GM12875 (cell line): ENCODE data around the gene ROMO1.

Source experiments
- H3K4me3 ChIP-seq: one replicate; pipeline ENCODE4 v1.5.1; 2011; ENCODE audit warnings: low read depth, low read length, control low read depth
- CTCF ChIP-seq: IDR thresholded peaks from 2 replicates; pipeline ENCODE4 v1.5.1; 2011; ENCODE audit warnings: low read depth, mild to moderate bottlenecking, control low read depth, inconsistent platforms, low read length, moderate library complexity, borderline replicate concordance; ENCODE audit not compliant: insufficient read depth

The ROMO1 gene

GRCh38 chr20:35734374-35734773 is 35.2 kb downstream of the ROMO1 start:
- no peak for TF ChIP-seq CTCF
- no peak overlapping the region for H3K4me3 ChIP-seq

DNA sequence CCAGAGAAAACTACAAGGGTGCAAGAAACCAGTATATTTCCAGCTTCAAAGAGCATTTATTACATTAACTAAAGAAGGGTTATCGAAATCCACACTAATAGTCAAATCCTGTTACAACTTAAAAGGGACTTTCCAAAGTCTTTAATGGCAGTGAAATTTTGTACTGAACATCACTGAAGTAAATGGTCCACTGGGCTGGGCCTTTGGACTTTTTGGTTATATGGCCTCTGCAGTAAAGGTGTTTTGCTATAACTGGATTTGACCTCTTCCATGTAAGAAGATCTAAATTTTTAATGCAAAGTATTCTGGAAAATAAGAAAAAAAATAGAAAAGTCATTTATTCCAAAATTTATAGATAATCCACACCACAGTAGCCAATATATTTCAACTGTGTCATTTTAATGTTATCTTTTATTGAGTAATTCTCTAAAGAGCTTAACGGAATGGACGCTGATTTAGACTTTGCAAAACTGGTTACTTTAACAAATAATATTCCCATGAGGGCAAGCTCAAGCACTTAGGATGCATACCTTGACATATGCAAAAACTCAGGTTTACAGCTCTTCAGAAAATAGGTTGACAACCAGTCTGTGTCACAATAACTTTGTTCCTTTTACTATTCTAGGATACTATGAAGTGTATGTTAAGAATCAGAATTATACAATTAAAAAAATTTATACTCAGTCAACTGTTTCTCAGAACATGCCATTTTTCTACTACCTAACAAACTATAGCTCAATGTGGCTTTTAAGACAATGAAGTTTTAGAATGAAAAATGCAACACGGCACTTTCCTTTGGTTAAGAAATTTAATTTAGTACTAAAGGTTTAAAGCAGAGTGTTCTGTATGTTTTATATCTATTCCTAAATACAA is 35.8 kb downstream of the ROMO1 start:
- no peak overlapping the region for H3K4me3 ChIP-seq
- TF ChIP-seq CTCF: no peak

DNA sequence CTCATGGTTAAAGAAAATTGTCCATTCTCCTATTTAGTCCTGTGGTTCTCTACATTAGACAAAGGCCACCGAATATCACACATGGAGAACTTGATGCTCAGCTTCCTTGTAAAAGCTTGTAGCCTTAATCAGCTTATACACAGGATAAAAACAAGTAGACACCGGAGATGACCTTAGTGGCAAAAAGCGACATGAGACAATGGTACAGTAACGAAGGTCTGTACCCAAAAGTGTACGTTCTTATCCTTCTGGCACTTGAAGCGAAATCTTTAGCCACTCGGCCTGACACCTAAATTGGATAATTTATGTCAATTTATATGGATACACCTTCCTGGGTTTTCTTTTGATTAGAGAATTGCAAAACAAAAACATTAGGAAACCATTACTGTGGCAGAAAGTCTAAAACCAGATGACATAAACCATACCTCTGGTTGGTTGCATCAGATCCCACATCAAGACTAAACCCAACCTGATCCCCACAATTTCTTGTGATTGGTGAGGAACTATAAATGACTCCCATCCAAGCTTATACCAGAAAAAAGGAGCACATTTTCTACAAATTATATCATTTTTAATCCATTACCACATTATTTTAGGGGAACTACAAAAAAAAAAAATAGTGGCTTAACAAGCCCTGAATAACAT is 36.7 kb downstream of the ROMO1 start:
- H3K4me3 ChIP-seq: no peak overlapping the region
- TF ChIP-seq CTCF: no peak

- no peak for TF ChIP-seq CTCF
- no peak overlapping the region for H3K4me3 ChIP-seq
These were observed 38.7 kb downstream of the ROMO1 start for GRCh38 chr20:35737865-35738333.

GRCh38 chr20:35738410-35739179 is 39.4 kb downstream of the ROMO1 start:
- TF ChIP-seq CTCF: no peak
- no peak overlapping the region for H3K4me3 ChIP-seq

GRCh38 chr20:35739294-35740163 is 40.3 kb downstream of the ROMO1 start:
- TF ChIP-seq CTCF: no peak
- no peak overlapping the region for H3K4me3 ChIP-seq
